Neuron (in vitro differentiated cells): ENCODE results near the gene WDR76.

ENCODE experiments used
- H2AFZ ChIP-seq: one replicate; pipeline ENCODE4 v1.6.1; 2013; ENCODE audit warnings: low read depth, mild to moderate bottlenecking, inconsistent platforms, low read length, moderate library complexity
- H3K27me3 ChIP-seq: one replicate; pipeline ENCODE4 v1.6.1; 2013; ENCODE audit warnings: low read length; ENCODE audit not compliant: insufficient read depth
- H3K36me3 ChIP-seq: one replicate; pipeline ENCODE4 v1.6.1; 2013; ENCODE audit warnings: low read length; ENCODE audit not compliant: insufficient read depth
- H3K4me1 ChIP-seq: one replicate; pipeline ENCODE4 v1.6.1; 2013; ENCODE audit warnings: low read length; ENCODE audit not compliant: insufficient read depth
- H3K4me3 ChIP-seq: 2 replicates; pipeline ENCODE4 v1.5.1; 2013; ENCODE audit warnings: mild to moderate bottlenecking, low read length, moderate library complexity
- H3K9me3 ChIP-seq: one replicate; pipeline ENCODE4 v1.6.1; 2013; ENCODE audit warnings: low read length

Gene WDR76

DNA sequence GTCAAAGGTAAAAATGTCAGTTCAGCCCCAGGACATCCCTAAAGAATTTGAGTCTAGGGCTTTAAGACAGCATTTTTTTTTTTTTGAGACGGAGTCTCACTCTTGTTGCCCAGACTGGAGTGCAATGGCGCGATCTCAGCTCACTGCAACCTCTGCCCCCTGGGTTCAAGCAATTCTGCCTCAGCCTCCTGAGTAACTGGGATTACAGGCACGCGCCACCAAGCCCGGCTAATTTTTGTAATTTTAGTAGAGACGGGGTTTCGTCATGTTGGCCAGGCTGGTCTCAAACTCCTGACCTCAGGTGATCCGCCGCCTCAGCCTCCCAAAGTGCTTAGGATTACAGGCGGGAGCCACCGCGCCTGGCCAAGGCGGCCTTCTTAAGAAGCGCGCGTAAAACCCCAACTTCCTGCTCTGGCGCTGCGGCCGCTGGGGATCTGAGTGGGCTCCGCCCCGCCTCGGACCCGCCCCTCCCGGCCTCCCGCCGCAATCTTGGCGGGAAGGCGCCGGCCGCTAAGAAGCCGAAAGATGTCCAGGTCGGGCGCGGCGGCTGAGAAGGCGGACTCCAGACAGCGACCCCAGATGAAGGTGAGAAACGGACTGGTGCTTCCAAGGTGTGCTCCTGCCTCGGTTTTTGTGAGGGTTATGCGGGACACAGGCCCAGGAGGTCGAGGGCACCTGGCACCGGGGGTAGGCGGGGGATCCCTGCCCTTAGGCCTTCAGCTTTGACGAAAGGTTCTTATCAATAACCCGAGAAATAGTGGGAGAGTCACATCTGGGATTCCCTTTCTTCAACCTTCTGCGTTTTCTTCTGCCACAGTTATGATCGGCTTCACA, at the start of gene WDR76:
WDR76 (plus strand) TSS at position 495 of the 834 bp plus-strand sequence; CDS start at position 526, 31 bp downstream.
- H3K4me3 ChIP-seq: peak within 1 kb of the TSS; percentile 48

DNA sequence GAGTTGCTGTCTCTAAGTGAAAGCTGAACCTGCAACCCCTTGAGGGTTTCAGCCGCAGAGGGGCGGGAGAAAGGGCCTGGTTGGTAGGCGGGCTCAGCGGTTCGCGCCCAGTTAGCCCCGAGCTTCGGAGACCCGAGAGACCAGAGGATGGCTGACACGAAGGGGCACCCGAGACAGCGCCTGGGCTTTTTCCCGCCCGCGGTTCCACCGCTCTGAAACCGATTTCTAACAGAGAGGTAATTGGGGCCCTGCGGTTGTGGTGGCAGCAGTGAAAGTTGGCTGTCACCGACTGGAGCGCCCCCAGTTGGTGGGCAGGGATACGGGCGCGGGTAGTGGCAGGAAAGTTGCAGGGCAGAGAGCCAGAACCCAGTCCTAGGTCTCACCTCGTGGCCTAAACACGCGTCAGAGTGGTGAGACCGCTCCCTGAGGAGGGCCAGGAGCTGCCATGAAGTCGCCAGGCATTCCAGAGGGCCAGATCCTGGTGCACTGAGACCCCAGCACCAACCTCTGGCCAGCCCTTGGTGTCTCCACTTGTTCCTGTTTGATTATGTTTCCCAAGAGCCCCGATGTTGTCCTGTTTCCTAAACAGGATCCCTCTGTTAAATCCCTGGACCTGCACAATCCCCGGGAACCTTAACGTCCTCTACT, 49.4 kb upstream of the WDR76 start:
- Histone ChIP-seq H3K27me3 (no peaks in the 10 kb centered on the region), H3K4me1 (no peaks in the 10 kb centered on the region), H3K4me3 (no peak overlapping the region), H2AFZ (no peak overlapping the region), H3K36me3 (peaks cover 9% of the 10 kb centered on the region), H3K9me3 (peaks cover 6% of the 10 kb centered on the region)

More for the DNA sequence above, at the start of gene WDR76:
- Histone ChIP-seq H3K4me1 (peaks cover 16% of the 10 kb centered on the region), H3K27me3 (no peaks in the 10 kb centered on the region), H2AFZ (peak within 1 kb of the TSS; percentile 50), H3K36me3 (peaks cover 6% of the 10 kb centered on the region), H3K9me3 (no peaks in the 10 kb centered on the region)

DNA sequence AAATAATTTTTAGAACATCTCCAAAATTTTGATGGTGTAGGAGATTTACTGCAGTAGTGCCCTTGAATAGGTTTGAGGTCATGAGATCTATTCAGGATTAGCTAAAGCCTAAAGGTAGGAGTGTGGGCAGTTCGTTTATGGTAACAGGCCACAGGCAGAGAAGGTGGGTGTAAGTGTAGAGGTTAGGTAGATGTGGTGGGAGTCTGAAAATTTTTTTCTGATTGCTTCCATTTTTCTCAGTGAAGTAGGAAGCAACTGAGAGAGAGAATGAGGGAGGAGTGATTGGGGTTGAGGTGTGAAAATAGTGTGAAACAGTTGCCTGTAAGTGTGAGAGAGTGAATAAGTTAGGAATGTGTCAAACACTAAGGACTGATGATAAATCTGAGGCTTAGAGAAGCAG, 47.8 kb upstream of the WDR76 start:
- Histone ChIP-seq H3K9me3 (peaks cover 6% of the 10 kb centered on the region), H3K4me1 (no peaks in the 10 kb centered on the region), H3K27me3 (no peaks in the 10 kb centered on the region), H3K36me3 (no peaks in the 10 kb centered on the region), H2AFZ (no peak overlapping the region), H3K4me3 (no peak overlapping the region)

DNA sequence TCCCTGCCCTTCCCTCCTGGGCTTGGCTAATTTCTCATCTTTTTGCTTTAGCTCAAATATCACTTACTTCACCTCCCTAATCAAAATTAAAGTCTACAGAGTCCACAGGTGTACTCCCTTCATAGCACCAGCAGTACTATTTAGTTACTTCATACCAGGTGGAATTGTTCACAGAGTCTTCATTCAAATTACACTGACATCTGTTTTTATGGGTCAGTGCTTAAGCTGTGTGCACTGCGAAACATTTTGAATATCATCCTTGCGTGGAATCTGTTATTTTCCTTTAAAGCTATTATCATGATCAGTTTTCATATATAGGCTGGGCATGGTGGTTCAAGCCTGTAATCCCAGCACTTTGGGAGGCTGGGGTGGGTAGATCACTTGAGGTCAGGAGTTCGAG, 37.4 kb upstream of the WDR76 start:
- Histone ChIP-seq H3K36me3 (peaks cover 12% of the 10 kb centered on the region), H3K4me3 (no peak overlapping the region), H3K9me3 (no peaks in the 10 kb centered on the region), H3K4me1 (peaks cover 16% of the 10 kb centered on the region), H2AFZ (no peak overlapping the region), H3K27me3 (no peaks in the 10 kb centered on the region)

DNA sequence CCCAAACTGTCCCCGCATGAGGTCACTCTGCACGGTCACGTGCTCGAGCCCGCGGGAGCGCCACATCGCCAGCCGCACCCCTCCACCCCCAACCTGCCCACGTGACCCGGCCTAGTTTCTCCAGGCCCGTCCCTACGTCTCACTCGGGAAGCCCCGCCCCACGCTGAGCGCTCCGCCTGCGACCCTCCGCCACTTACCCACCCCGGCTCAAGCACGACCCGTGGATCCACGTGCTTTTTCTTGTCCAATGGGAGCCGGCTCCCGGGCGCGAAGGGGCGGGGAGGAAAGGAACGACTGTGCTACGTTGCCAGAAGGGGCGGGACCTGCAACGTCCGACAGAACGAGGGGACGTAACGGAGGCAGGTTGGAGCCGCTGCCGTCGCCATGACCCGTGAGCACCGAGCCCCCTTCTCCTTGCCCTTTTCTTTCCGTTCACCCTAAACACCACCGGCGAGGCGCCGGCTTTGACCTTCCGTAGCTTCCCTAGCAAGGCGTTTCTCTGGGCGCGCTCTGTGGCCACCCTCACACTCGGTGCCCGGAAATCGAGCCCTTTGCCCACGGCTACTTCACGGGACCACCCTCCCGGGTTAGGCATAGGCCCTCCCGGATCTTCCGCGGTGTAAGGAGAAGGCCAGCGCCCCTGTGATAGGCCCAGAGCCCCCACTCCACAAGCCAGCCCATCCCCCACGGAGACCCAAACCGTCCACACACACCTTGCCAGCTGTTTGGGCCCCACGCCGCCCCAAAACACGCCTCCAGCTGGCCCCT, 34.6 kb upstream of the WDR76 start, which contains the start of gene SERF2:
SERF2 (plus strand) TSS at position 328 of the 768 bp plus-strand sequence; CDS start at position 385, 57 bp downstream.
- peaks cover 36% of the 10 kb centered on the region for H3K36me3 ChIP-seq
- H2AFZ ChIP-seq: peak within 1 kb of the TSS; percentile 60
- no peaks in the 10 kb centered on the region for H3K27me3 ChIP-seq
- H3K4me1 ChIP-seq: peaks cover 16% of the 10 kb centered on the region
- peak within 1 kb of the TSS; percentile 99 for H3K4me3 ChIP-seq
- no peaks in the 10 kb centered on the region for H3K9me3 ChIP-seq

DNA sequence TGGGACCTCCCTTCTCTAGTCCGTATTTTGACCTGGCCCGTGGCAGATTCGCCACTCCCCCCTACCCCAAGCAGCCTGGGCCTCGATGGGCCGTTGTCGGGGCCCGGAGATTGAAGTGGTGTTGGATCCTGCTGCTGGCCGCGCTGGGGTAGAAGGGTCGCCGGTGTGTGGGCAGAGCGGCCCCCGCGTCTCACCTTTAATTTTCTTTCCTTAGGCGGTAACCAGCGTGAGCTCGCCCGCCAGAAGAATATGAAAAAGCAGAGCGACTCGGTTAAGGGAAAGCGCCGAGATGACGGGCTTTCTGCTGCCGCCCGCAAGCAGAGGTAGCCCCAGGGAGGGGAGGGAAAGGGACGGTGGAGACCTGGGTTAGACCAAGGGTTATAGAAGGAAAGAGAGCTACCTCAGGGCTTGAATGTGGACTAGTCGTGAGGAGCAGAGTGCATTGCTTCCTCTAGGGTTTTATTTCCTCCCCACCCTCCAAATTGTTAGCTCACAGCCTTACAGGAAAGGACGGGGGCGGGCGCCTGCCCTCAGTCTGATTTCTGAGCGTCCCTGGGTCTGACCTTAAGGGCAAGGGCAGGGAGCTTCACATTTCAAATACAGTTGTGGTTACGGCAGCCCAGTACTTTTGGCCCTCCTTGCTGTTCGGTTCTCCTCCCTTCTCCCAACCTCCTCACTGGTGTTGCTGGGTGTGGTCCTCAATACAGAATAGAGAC, 33.9 kb upstream of the WDR76 start:
- Histone ChIP-seq H3K4me3 (peak overlapping the region; percentile 99), H3K36me3 (peaks cover 36% of the 10 kb centered on the region), H3K9me3 (no peaks in the 10 kb centered on the region), H3K27me3 (no peaks in the 10 kb centered on the region), H2AFZ (peak overlapping the region; percentile 60), H3K4me1 (peaks cover 16% of the 10 kb centered on the region)

DNA sequence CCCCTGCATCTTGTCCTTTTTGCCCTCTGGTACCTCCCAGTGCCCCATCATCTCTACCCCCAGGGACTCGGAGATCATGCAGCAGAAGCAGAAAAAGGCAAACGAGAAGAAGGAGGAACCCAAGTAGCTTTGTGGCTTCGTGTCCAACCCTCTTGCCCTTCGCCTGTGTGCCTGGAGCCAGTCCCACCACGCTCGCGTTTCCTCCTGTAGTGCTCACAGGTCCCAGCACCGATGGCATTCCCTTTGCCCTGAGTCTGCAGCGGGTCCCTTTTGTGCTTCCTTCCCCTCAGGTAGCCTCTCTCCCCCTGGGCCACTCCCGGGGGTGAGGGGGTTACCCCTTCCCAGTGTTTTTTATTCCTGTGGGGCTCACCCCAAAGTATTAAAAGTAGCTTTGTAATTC, 33.2 kb upstream of the WDR76 start:
- peak overlapping the region; percentile 99 for H3K4me3 ChIP-seq
- H3K4me1 ChIP-seq: peaks cover 16% of the 10 kb centered on the region
- no peaks in the 10 kb centered on the region for H3K9me3 ChIP-seq
- no peak overlapping the region for H2AFZ ChIP-seq
- H3K27me3 ChIP-seq: no peaks in the 10 kb centered on the region
- H3K36me3 ChIP-seq: peaks cover 36% of the 10 kb centered on the region

DNA sequence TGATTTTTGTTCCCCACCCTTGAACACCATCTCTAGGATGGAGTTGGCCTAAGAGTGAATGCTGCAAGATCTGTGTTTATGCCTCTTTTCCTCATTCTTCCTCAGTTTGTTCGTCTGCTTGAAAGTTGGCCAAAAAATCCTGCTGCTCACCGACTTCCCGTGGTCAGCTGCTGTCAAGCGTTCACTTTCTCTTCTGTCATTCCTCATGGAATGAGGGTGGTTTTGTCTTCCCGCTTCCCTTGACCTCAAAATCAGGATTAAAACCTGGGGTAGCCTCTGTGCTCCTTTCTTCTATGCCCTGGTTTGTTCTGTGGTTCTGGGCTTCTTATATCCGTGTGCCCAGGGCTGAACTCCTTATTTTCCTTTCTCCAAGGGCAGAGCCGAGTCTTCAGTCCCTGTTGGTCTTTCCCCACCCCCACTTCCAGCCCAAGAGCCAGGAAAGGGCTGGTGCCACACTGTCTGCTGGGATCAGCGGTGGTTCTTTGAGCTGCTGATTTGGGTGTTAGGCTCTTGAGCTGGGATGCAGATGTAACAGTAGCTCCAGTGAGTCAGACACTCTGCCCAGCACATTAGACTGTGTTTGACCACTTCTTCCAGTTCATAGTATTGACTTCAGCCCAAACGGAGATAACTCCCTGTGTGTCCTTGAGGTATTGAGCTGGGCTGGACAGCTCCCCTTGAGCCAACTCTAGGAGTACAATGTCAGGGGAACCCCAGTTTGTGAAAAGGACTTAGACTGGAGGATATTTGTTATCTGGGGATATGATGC, 32.3 kb upstream of the WDR76 start:
- Histone ChIP-seq H3K4me3 (no peak overlapping the region), H3K9me3 (no peaks in the 10 kb centered on the region), H2AFZ (no peak overlapping the region), H3K27me3 (no peaks in the 10 kb centered on the region), H3K4me1 (peaks cover 16% of the 10 kb centered on the region), H3K36me3 (peaks cover 42% of the 10 kb centered on the region)

DNA sequence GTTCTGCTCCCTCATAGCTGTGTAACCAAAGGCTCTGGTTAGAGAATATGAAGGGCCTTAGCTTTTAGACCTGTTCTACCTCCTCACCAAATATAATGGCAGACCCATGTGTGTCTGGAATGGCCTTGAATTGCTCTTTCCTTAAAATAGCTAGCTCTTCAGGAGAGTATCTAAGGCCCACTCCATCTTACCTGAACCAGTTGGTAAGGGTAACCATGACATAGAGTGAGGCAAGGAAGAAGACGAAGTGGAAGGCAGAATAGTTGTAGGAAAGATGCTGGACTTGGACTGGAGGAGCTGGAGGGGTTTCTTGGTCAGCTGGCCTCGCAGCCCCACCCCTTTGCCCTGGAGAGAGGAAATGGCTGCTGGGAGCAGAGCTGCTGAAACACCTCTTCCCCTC, 31.6 kb upstream of the WDR76 start:
- Histone ChIP-seq H3K4me1 (peaks cover 20% of the 10 kb centered on the region), H3K9me3 (no peaks in the 10 kb centered on the region), H3K36me3 (peaks cover 46% of the 10 kb centered on the region), H3K4me3 (no peak overlapping the region), H3K27me3 (no peaks in the 10 kb centered on the region), H2AFZ (no peak overlapping the region)

DNA sequence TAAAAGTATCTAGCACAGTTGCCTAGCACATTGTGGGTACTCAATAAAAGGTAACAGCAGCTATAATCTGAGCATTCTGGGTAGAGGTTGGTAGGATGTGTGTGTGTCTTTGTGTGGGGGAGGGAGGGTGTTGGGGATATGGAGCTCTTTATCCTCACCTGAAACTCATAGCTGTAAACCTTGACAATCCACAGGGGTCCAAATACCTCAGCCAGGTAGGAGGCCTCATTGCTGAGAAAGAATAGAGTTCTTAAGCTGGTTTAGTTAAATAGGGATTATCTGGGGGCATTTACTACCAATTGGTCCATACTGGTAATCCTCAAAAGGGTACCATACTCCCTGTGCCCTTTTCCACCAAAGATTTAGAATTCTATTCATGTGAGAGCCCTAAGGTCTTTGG, 30.8 kb upstream of the WDR76 start:
- peaks cover 24% of the 10 kb centered on the region for H3K4me1 ChIP-seq
- H3K4me3 ChIP-seq: no peak overlapping the region
- no peak overlapping the region for H2AFZ ChIP-seq
- peaks cover 46% of the 10 kb centered on the region for H3K36me3 ChIP-seq
- no peaks in the 10 kb centered on the region for H3K27me3 ChIP-seq
- no peaks in the 10 kb centered on the region for H3K9me3 ChIP-seq

DNA sequence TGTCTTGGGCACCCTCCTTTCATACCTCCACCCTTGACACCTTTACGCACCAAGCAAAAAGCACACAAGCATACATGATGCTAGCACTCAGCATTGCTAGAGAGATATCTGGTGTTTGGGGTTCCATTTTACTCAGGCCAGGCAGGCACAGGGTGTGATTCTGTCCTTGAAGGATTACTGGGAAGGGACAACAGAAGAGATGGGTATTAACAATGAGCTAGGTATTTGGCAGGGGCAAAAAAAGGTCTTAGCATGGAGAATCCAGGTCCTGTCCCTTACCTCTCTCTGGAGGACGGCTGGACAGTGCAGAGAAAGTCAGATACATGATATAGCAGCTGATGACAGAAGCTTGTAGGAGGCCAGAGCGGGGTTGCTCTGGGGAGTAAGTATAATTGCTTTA, 30.2 kb upstream of the WDR76 start:
- Histone ChIP-seq H3K9me3 (no peaks in the 10 kb centered on the region), H3K4me1 (peaks cover 28% of the 10 kb centered on the region), H3K4me3 (no peak overlapping the region), H2AFZ (no peak overlapping the region), H3K27me3 (no peaks in the 10 kb centered on the region), H3K36me3 (peaks cover 51% of the 10 kb centered on the region)
